Endodermal cell (in vitro differentiated cells): ENCODE results near the gene AMPH. TPM values are rescaled to one million over a fixed set of nuclear protein-coding genes. Genes with fewer than 3 reads are reported as not detected.

Experiments
- DNase-seq: peaks from one replicate; pipeline ENCODE4 v3.0.0-alpha.2; 2017
- H3K27ac ChIP-seq: 2 replicates; pipeline ENCODE4 v1.5.1; 2013; ENCODE audit warnings: mild to moderate bottlenecking, low read depth, low read length, moderate library complexity
- H3K27me3 ChIP-seq: 2 replicates; pipeline ENCODE4 v1.6.1; 2013; ENCODE audit warnings: mild to moderate bottlenecking, low read length, moderate library complexity; ENCODE audit not compliant: insufficient read depth, control insufficient read depth, poor library complexity, severe bottlenecking
- H3K36me3 ChIP-seq: 2 replicates; pipeline ENCODE4 v1.7.0; 2013; ENCODE audit warnings: mild to moderate bottlenecking, low read length, moderate library complexity; ENCODE audit not compliant: control insufficient read depth, insufficient read depth
- H3K4me1 ChIP-seq: one replicate; pipeline ENCODE4 v1.7.0; 2013; ENCODE audit warnings: low read length; ENCODE audit not compliant: control insufficient read depth, insufficient read depth
- H3K4me3 ChIP-seq: 2 replicates; pipeline ENCODE4 v1.5.1; 2013; ENCODE audit warnings: mild to moderate bottlenecking, low read length, moderate library complexity
- H3K9ac ChIP-seq: 2 replicates; pipeline ENCODE4 v1.6.1; 2013; ENCODE audit warnings: mild to moderate bottlenecking, low read length, moderate library complexity; ENCODE audit not compliant: poor library complexity, severe bottlenecking; ENCODE audit errors: extremely low read depth
- H3K9me3 ChIP-seq: 2 replicates; pipeline ENCODE4 v1.6.1; 2013; ENCODE audit warnings: mild to moderate bottlenecking, low read length, moderate library complexity; ENCODE audit not compliant: control insufficient read depth
- H3K27ac Mint-ChIP-seq: 2 replicates; pipeline ENCODE4 v1.8.0; 2020; ENCODE audit warnings: mixed read lengths
- H3K27me3 Mint-ChIP-seq: 2 replicates; pipeline ENCODE4 v1.8.0; 2021; ENCODE audit warnings: mild to moderate bottlenecking, mixed read lengths; ENCODE audit not compliant: insufficient read depth
- H3K36me3 Mint-ChIP-seq: 2 replicates; pipeline ENCODE4 v1.8.0; 2020; ENCODE audit warnings: low read depth, mixed read lengths
- H3K4me1 Mint-ChIP-seq: 2 replicates; pipeline ENCODE4 v1.8.0; 2020; ENCODE audit warnings: mixed read lengths
- H3K4me3 Mint-ChIP-seq: 2 replicates; pipeline ENCODE4 v1.8.0; 2020; ENCODE audit warnings: mild to moderate bottlenecking, moderate library complexity, mixed read lengths
- H3K9me3 Mint-ChIP-seq: 2 replicates; pipeline ENCODE4 v1.8.0; 2020; ENCODE audit warnings: mild to moderate bottlenecking, mixed read lengths
- WGBS, 2 experiments: methylation state at CpG; one replicate each; pipeline versions ENCODE4 v1.1.5 to v1.1.7; 2013; ENCODE audit warnings: missing lambda C conversion rate in 2 of 2, mixed read lengths in 1 of 2; ENCODE audit not compliant: insufficient coverage in 1 of 2, insufficient read length in 1 of 2; 5-methylcytosine and 5-hydroxymethylcytosine counted together
- total RNA-seq, 2 donors: library from RNA; stranded (reverse); fragmentation: NEBNext Ultra II Directional in 1 of 2; extraction: Animal tissue kit (Norgen Biotek cat#: 25700) in 1 of 2; gene quantifications; 2 replicates in 1 of 2; 3 replicates in 1 of 2; pipeline ENCODE4 v1.2.1, GENCODE V29; 2021
- TF ChIP-seq, protein P1 (sequence below): fragments of 200-600 bp; sonication (generic); conservative IDR thresholded peaks from 2 replicates; pipeline ENCODE4 v1.5.0; 2021; ENCODE audit warnings: antibody characterized with exemption, mild to moderate bottlenecking

The AMPH gene
- total RNA-seq, 2 donors from 2014 or later: 3.5 to 5.5 TPM

DNA sequence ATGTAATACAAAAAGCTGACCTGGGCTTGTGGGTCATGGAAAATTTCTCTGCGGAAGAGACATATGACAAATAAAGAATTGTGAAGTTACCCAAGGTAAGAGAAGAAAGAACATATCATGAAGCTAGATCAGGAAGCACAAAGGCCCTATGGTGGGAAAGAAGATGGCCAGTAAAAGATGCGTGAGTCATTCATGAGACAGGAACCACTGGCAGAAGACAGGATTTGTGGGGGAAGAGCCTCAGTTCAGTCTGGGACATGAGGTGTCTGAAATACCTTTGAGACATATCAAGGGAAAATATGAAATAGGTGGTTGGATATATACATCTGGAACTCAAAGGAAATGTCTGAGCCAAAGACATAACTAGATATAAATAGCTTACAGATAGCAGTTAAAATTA lies 27.7 kb upstream of the AMPH start:
- H3K27ac ChIP-seq: no peak overlapping the region
- TF ChIP-seq, protein P1, sequence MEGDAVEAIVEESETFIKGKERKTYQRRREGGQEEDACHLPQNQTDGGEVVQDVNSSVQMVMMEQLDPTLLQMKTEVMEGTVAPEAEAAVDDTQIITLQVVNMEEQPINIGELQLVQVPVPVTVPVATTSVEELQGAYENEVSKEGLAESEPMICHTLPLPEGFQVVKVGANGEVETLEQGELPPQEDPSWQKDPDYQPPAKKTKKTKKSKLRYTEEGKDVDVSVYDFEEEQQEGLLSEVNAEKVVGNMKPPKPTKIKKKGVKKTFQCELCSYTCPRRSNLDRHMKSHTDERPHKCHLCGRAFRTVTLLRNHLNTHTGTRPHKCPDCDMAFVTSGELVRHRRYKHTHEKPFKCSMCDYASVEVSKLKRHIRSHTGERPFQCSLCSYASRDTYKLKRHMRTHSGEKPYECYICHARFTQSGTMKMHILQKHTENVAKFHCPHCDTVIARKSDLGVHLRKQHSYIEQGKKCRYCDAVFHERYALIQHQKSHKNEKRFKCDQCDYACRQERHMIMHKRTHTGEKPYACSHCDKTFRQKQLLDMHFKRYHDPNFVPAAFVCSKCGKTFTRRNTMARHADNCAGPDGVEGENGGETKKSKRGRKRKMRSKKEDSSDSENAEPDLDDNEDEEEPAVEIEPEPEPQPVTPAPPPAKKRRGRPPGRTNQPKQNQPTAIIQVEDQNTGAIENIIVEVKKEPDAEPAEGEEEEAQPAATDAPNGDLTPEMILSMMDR: no peak
- H3K4me3 ChIP-seq: no peak overlapping the region
- Mint-ChIP-seq H3K27me3 (peaks cover 15% of the 10 kb centered on the region), H3K27ac (no peak overlapping the region), H3K9me3 (peaks cover 3% of the 10 kb centered on the region), H3K4me1 (no peaks in the 10 kb centered on the region), H3K36me3 (no peaks in the 10 kb centered on the region), H3K4me3 (no peak overlapping the region)
- H3K36me3 ChIP-seq: no peaks in the 10 kb centered on the region
- 80 to 91% methylated on average over 1 to 2 of the region's 2 CpGs for WGBS, 2 experiments
- no peaks in the 10 kb centered on the region for H3K9me3 ChIP-seq
- no peaks in the 10 kb centered on the region for H3K27me3 ChIP-seq
- H3K4me1 ChIP-seq: no peaks in the 10 kb centered on the region
- no peak for DNase-seq
- no peak overlapping the region for H3K9ac ChIP-seq

DNA sequence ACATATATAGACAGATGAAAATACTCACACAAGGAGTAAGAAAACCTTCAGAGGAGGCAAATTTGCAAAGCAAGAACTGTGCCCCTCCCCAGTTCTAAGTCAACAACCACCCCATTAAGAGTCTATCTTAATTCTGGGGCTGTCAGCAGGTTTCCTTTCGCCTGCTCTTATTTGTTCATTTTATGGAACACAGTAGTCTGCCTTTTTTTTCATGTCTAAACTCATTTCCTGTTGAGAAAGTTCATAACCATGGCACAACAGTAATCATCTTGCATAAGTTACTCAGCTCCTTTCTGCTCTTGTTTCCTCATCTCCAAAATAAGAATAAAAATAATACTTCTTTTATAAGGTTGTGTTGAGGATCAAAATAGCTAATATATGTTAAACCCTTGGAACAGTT lies 25.8 kb upstream of the AMPH start:
- TF ChIP-seq, protein P1: no peak
- no peaks in the 10 kb centered on the region for H3K36me3 ChIP-seq
- H3K4me3 Mint-ChIP-seq: no peak overlapping the region
- H3K9ac ChIP-seq: no peak overlapping the region
- H3K27ac Mint-ChIP-seq: no peak overlapping the region
- no peak overlapping the region for H3K27ac ChIP-seq
- H3K36me3 Mint-ChIP-seq: no peaks in the 10 kb centered on the region
- WGBS, 2 experiments: 90 to 100% methylated on average over 1 of the region's 1 CpG
- no peaks in the 10 kb centered on the region for H3K9me3 ChIP-seq
- no peak overlapping the region for H3K4me3 ChIP-seq
- H3K27me3 Mint-ChIP-seq: peaks cover 9% of the 10 kb centered on the region
- no peaks in the 10 kb centered on the region for H3K4me1 Mint-ChIP-seq
- H3K4me1 ChIP-seq: no peaks in the 10 kb centered on the region
- peaks cover 3% of the 10 kb centered on the region for H3K9me3 Mint-ChIP-seq
- H3K27me3 ChIP-seq: no peaks in the 10 kb centered on the region
- DNase-seq: no peak

DNA sequence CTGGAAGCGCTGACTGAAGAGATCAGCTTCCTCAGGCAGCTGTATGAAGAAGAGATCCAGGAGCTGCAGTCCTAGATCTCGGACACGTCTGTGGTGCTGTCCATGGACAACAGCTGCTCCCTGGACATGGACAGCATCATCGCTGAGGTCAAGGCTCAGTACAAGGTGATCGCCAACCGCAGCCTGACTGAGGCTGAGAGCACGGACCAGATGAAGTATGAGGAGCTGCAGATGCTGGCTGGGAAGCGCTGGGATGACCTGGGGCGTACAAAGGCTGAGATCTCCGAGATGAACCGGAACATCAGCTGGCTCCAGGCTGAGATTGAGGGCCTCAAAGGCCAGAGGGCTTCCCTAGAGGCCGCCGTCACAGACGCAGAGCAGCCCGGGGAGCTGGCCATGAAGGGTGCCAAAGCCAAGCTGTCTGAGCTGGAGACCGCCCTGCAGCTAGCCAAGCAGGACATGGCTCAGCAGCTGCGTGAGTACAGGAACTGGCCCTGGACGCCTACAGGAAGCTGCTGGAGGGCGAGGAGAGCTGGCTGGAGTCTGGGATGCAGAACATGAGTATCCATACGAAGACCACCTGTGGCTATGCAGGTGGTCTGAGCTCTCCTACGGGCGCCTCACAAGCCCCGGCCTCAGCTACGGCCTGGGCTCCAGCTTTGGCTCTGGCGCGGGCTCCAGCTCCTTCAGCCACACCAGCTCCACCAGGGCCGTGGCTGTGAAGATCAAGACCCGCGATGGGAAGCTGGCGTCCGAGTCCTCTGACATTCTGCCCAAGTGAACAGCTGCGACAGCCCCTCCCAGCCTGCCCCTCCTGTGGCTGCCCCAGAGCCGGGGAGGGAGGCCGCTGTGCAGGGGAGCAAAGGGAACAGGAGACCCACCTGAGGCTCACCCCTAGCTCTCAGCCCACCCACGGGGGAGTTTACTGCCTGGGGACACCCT lies 24.9 kb upstream of the AMPH start:
- H3K9ac ChIP-seq: no peak overlapping the region
- Mint-ChIP-seq H3K27ac (no peak overlapping the region), H3K36me3 (no peaks in the 10 kb centered on the region), H3K9me3 (peaks cover 3% of the 10 kb centered on the region), H3K4me1 (no peaks in the 10 kb centered on the region), H3K27me3 (peaks cover 9% of the 10 kb centered on the region), H3K4me3 (no peak overlapping the region)
- no peak overlapping the region for H3K27ac ChIP-seq
- no peaks in the 10 kb centered on the region for H3K36me3 ChIP-seq
- H3K4me1 ChIP-seq: no peaks in the 10 kb centered on the region
- TF ChIP-seq, protein P1: no peak
- no peak overlapping the region for H3K4me3 ChIP-seq
- DNase-seq: no peak
- no peaks in the 10 kb centered on the region for H3K27me3 ChIP-seq
- no peaks in the 10 kb centered on the region for H3K9me3 ChIP-seq
- 95 to 97% methylated on average over 27 to 35 of the region's 35 CpGs for WGBS, 2 experiments
